Lower leg skin (tissue), 4 donors: Measurements from ENCODE around the gene LRSAM1. TPM values are rescaled to one million over a fixed set of nuclear protein-coding genes. Genes with fewer than 3 reads are reported as not detected.
A peak's percentile ranks its signal among the peaks of the same experiment; 100 is the strongest.

Experiments used
- DNase-seq, 2 donors: peaks; one replicate each; pipeline ENCODE4 v3.0.0-alpha.2; 2019; ENCODE audit warnings: low spot score in 2 of 2
- H3K4me3 ChIP-seq: fragments of 200-600 bp; sonication (generic); 2 replicates; pipeline ENCODE4 v1.5.1; 2017; ENCODE audit warnings: mild to moderate bottlenecking, low read depth; ENCODE audit not compliant: poor library complexity, severe bottlenecking
- POLR2A ChIP-seq, 2 donors: fragments of 450-650 bp; IDR thresholded peaks; one replicate each; pipeline ENCODE4 v1.6.1; 2016 to 2017; ENCODE audit warnings: antibody characterized with exemption in 2 of 2, mild to moderate bottlenecking in 1 of 2, moderate library complexity in 1 of 2
- WGBS, 2 donors: methylation state at CpG; one replicate each; pipeline ENCODE4 v1.1.5; 2018; 5-methylcytosine and 5-hydroxymethylcytosine counted together
- intact Hi-C: fragments of 100-400 bp; cut with DNase I; formaldehyde crosslinking; loops from one replicate; pipeline ENCODE4 v1.15.0; 2023; ENCODE audit warnings: low total_unique reads
- total RNA-seq, 4 donors: library from RNA; depleted of rRNA; stranded (reverse); fragments of >200 nt; gene quantifications; one replicate each; pipeline ENCODE4 v1.1.0, GENCODE V29; 2016
- TF ChIP-seq, protein P1 (sequence below), 3 donors: fragments of 450-650 bp; IDR thresholded peaks; one replicate each; pipeline ENCODE4 v1.5.1; 2016; ENCODE audit warnings: antibody characterized with exemption in 3 of 3, mild to moderate bottlenecking in 3 of 3, moderate library complexity in 2 of 3

Gene LRSAM1
- total RNA-seq, 4 donors from 2014 or later, result 37.9 to 47.9 (median 41.9) TPM

DNA sequence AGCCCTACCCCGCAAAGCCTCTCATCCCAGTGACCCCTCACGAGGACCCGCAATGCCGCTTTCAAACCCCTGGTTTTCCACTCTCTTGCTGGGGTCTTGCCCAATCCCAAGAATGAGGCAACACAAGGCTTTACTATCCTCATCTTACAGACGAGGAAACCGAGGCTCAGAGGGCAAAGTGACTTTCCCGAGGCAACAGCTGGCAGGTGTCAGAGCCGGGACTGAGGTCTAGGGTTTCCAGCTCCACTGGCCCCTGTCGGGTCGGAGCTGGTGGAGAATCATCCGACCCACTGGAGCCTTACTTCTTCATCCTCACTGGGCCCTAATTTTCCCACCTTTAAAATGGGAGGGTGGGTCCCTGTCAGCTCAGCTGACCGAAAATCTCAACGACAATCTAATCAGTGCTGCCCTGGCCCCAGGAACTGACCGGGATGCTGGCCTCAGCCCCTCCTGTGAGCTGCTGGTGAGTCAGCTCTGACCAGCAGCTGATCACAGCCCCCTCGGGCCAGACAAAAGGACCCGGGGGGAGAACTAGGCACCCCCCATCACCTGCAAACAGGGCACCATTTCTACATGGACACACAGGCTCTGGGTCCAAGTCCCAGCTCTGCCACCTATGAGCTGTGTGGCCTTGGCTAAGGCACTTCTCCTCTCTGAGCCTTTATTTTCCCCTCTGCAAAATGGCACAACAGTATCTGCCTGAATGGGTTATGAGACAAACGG, 88.1 kb downstream of the LRSAM1 start:
- WGBS, 2 donors, result 74 to 75% methylated on average over 17 of the region's 17 CpGs
- no peak overlapping the region for H3K4me3 ChIP-seq
- DNase-seq, result no peak
- intact Hi-C loops, result no loop called here
- TF ChIP-seq, protein P1, sequence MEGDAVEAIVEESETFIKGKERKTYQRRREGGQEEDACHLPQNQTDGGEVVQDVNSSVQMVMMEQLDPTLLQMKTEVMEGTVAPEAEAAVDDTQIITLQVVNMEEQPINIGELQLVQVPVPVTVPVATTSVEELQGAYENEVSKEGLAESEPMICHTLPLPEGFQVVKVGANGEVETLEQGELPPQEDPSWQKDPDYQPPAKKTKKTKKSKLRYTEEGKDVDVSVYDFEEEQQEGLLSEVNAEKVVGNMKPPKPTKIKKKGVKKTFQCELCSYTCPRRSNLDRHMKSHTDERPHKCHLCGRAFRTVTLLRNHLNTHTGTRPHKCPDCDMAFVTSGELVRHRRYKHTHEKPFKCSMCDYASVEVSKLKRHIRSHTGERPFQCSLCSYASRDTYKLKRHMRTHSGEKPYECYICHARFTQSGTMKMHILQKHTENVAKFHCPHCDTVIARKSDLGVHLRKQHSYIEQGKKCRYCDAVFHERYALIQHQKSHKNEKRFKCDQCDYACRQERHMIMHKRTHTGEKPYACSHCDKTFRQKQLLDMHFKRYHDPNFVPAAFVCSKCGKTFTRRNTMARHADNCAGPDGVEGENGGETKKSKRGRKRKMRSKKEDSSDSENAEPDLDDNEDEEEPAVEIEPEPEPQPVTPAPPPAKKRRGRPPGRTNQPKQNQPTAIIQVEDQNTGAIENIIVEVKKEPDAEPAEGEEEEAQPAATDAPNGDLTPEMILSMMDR (IDR thresholded peaks at IDR 0.05), result no peak

GRCh38 chr9:127539982-127540663, 88.8 kb downstream of the LRSAM1 start:
- intact Hi-C loops, result no loop called here
- peak in 1 of 2 donors; percentile 57 for DNase-seq
- no peak overlapping the region for H3K4me3 ChIP-seq
- WGBS, 2 donors, result 45 to 65% methylated on average over 15 of the region's 15 CpGs
- TF ChIP-seq POLR2A (IDR thresholded peaks at IDR 0.05), result no peak
- TF ChIP-seq, protein P1 (IDR thresholded peaks at IDR 0.05), result no peak

DNA sequence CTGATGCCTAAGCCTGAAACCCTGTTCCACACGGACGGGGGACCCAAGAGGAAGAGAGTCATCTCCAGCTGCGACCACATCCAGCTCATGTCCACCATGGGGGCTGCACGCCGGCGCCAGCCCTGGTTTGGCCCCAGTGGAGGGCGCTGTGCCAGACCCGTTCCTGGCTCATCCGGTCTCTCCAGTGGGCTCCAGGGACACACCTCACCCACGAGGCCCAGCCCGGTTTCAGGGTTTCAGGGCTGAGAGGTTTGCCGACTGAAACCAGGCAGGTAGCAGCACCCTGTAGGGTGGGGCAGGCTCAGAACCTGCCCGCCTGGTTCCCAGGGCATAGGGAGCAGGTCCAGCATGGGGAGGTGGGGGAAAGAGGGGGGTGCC, 89.3 kb downstream of the LRSAM1 start:
- peak in 1 of 2 donors; percentile 59 for DNase-seq
- WGBS, 2 donors, result 34 to 38% methylated on average over 10 to 11 of the region's 13 CpGs
- intact Hi-C loops, result no loop called here
- no peak overlapping the region for H3K4me3 ChIP-seq
- TF ChIP-seq, protein P1 (IDR thresholded peaks at IDR 0.05), result no peak
- no peak for TF ChIP-seq POLR2A (IDR thresholded peaks at IDR 0.05)

DNA sequence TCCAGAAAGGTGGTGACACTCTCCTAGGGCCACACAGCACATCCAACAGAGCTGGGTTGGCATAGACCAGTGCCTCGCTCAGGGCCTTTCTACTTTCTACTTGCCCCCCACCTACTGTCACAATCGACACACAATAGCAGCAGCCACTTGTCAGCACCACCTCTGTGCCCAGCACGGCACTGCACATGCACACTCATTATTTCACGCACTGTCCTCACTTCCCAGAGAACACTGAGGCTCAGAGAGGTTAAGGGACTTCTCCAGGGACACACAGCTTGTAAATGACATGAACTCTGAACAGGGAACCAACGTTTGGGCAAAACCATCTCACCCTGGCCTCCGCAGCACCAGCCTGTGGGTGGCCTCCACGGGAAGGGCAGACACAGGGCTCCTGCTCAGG, 89.9 kb downstream of the LRSAM1 start:
- intact Hi-C loops, result no loop called here
- TF ChIP-seq, protein P1 (IDR thresholded peaks at IDR 0.05), result no peak
- TF ChIP-seq POLR2A (IDR thresholded peaks at IDR 0.05), result no peak

DNA sequence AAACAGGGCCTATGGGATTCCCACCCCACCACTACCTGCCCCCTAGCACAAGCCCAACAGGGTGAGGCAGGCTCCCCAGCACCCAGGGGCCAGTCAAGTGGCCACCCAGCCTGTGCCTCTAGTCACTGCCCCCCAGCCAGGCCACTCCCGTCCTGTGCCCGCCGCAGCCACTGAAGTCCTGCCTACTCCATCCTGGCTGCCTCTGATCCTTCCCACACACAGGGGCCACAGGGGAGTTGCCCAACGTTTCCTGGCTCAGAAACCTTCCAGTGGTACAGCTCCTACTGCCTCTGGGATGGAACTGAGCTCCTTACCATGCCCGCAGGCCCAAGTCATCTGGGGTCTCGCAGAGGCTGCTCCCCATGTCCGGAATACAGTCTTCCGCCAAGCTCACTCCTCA, 90.6 kb downstream of the LRSAM1 start:
- intact Hi-C loops, result no loop called here
- 59 to 71% methylated on average over 8 of the region's 8 CpGs for WGBS, 2 donors
- TF ChIP-seq, protein P1 (IDR thresholded peaks at IDR 0.05), result no peak
- TF ChIP-seq POLR2A (IDR thresholded peaks at IDR 0.05), result no peak
- DNase-seq, result no peak
- H3K4me3 ChIP-seq, result no peak overlapping the region

More for the DNA sequence above, 89.9 kb downstream of the LRSAM1 start:
- WGBS, 2 donors, result 66 to 81% methylated on average over 7 of the region's 7 CpGs
- no peak overlapping the region for H3K4me3 ChIP-seq
- DNase-seq, result no peak
